Measurements from ENCODE around the gene ARSI.

DNA sequence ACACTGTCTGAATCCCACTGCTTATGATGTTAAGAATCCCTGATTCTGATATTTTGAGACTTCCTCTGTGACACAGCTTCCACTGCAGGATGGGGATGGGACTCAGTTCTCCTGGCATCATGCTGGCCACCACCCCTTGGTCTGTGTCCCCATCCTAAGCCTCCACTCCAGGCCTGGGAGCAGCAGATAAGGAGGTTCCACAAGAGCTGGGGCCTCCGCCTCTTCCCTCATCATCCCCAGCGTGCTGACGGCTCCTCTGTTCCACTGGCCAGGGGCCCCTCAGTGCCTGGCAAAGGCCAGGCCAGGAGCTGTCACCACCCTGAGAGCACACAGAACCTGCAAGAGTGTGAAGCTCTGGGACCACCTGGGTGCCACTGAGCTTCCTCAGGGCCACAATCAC lies 53.8 kb downstream of the ARSI start:
- TF ChIP-seq, protein P1, sequence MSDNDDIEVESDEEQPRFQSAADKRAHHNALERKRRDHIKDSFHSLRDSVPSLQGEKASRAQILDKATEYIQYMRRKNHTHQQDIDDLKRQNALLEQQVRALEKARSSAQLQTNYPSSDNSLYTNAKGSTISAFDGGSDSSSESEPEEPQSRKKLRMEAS (IDR thresholded peaks at IDR 0.05) = no peak
- TF ChIP-seq CTCF (IDR thresholded peaks at IDR 0.05) = no peak
